ENCODE measurements around the gene CA5A.

GRCh38 chr16:87953308-87954215 lies 17.2 kb upstream of the CA5A start:
- TF ChIP-seq EZH2 (IDR thresholded peaks at IDR 0.05) (no peak), POLR2AphosphoS5 (IDR thresholded peaks at IDR 0.05; ENCODE audit: borderline replicate concordance, low read depth, low read length) (no peak)
